Suprapubic skin (tissue), 4 donors: ENCODE data around the gene SH3TC1.

Experiments used
- EP300 ChIP-seq: sonication (generic); formaldehyde crosslinking; IDR thresholded peaks from one replicate; pipeline ENCODE4 v1.6.1; 2017; ENCODE audit warnings: antibody characterized with exemption
- POLR2A ChIP-seq, 2 donors: fragments of 450-650 bp; IDR thresholded peaks; one replicate each; pipeline ENCODE4 v1.6.1; 2017; ENCODE audit warnings: antibody characterized with exemption in 2 of 2, mild to moderate bottlenecking in 2 of 2, moderate library complexity in 2 of 2
- POLR2AphosphoS5 ChIP-seq, 3 donors: sonication (generic); formaldehyde crosslinking; IDR thresholded peaks; one replicate each; pipeline ENCODE4 v1.6.1; 2017; ENCODE audit warnings: antibody characterized with exemption in 3 of 3
- TF ChIP-seq, protein P1 (sequence below), 2 donors: fragments of 200-600 bp in 1 of 2; fragments of 450-650 bp in 1 of 2; sonication (generic) in 1 of 2; IDR thresholded peaks; one replicate each; pipeline ENCODE4 v1.5.1; 2016 to 2019; ENCODE audit warnings: antibody characterized with exemption in 2 of 2, mild to moderate bottlenecking in 1 of 2, moderate library complexity in 1 of 2

DNA sequence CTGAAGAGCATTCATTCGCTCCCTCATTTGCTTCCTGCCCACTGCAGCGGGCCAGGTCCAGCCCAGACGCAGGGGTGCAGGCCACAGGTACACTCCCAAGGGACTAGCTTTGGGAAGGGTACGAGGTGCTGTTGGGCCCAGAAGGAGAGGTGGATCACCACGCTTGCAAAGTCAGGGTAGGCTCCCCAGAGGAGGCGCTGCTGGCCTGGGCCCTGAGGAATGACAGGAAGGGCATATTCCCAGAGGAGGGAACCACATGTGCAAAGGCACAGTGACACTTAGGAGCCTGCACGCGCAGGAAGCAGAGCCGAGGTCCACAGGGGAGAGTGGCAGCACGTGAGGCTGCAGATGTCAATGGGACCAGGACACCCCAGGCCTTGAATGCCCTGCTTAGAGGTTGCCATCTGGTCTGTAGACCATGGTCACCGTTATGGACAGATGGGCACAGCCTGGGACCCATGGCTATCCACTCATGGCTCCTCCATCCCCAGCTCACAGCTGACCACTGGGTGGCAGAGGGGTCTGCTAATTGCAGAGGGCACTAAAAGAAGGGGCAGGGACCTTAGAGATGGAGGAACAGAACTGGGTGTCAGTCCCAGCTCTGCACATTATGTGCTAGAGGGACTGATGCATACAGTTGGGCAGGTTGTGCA, 78.4 kb downstream of the SH3TC1 start:
- TF ChIP-seq, protein P1, sequence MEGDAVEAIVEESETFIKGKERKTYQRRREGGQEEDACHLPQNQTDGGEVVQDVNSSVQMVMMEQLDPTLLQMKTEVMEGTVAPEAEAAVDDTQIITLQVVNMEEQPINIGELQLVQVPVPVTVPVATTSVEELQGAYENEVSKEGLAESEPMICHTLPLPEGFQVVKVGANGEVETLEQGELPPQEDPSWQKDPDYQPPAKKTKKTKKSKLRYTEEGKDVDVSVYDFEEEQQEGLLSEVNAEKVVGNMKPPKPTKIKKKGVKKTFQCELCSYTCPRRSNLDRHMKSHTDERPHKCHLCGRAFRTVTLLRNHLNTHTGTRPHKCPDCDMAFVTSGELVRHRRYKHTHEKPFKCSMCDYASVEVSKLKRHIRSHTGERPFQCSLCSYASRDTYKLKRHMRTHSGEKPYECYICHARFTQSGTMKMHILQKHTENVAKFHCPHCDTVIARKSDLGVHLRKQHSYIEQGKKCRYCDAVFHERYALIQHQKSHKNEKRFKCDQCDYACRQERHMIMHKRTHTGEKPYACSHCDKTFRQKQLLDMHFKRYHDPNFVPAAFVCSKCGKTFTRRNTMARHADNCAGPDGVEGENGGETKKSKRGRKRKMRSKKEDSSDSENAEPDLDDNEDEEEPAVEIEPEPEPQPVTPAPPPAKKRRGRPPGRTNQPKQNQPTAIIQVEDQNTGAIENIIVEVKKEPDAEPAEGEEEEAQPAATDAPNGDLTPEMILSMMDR (IDR thresholded peaks at IDR 0.05): no peak
- no peak for TF ChIP-seq POLR2A (IDR thresholded peaks at IDR 0.05)
- no peak for TF ChIP-seq EP300
- TF ChIP-seq POLR2AphosphoS5 (IDR thresholded peaks at IDR 0.05): no peak
